GM12878 (cell line): ENCODE results near the gene NTM. TPM values are rescaled to one million over a fixed set of nuclear protein-coding genes. Genes with fewer than 3 reads are reported as not detected.

ENCODE experiments used
- ATAC-seq: fragments of 200-7000 bp; cut with Tn5 transposase; 3 replicates; pipeline ENCODE4 v1.9.1; 2020; ENCODE audit warnings: mild to moderate bottlenecking, moderate library complexity
- BruUV-seq: library from RNA; stranded (reverse); fragments of 400-500 nt; replicated peaks from 2 replicates; lab custom pipeline; 2021; lab: Mats Ljungman, UMichigan
- CTCF ChIA-PET: fragments of 300-600 bp; sonication (Branson Sonifier 250); formaldehyde crosslinking; extraction: SDS; loops from one replicate; lab custom pipeline; 2021; ENCODE audit warnings: inconsistent platforms; lab: Yijun Ruan, JAX
- POLR2A ChIA-PET: fragments of 350-600 bp; formaldehyde crosslinking; extraction: SDS; loops from one replicate; lab custom pipeline; 2021; ENCODE audit warnings: inconsistent platforms; lab: Charles Lee
- RAD21 ChIA-PET: fragments of 300-600 bp; sonication (Branson Sonifier 250); formaldehyde crosslinking; loops from one replicate; lab custom pipeline; 2023; ENCODE audit warnings: antibody characterized with exemption; ENCODE audit not compliant: unreplicated experiment; lab: Charles Lee
- SMC1A ChIA-PET: fragments of 300-600 bp; sonication (Branson Sonifier 250); formaldehyde crosslinking; loops from one replicate; lab custom pipeline; 2023; ENCODE audit not compliant: unreplicated experiment, uncharacterized antibody; lab: Charles Lee
- DNase-seq: peaks from one replicate; pipeline ENCODE4 v3.0.0-alpha.2; 2011; ENCODE audit warnings: low read depth, low spot score
- FAIRE-seq: peaks from 3 replicates; lab custom pipeline; 2011; peaks lifted over from hg19 to GRCh38; lab: Jason Lieb, UNC
- H2AFZ ChIP-seq: 2 replicates; pipeline ENCODE4 v1.6.0; 2011; ENCODE audit warnings: low read depth, low read length, control low read depth; ENCODE audit not compliant: control insufficient read depth
- H3K27ac ChIP-seq: 2 replicates; pipeline ENCODE4 v1.5.1; 2011; ENCODE audit warnings: control low read depth; ENCODE audit not compliant: control insufficient read depth, insufficient read depth
- H3K27me3 ChIP-seq, 2 experiments: replicated peaks in 1 of 2; 2 replicates each; pipeline versions ENCODE4 v1.6.0 to v1.6.1; 2011; ENCODE audit warnings: low read length in 1 of 2; ENCODE audit not compliant: control insufficient read depth in 2 of 2, insufficient read depth in 2 of 2
- H3K36me3 ChIP-seq, 2 experiments: 2 replicates each; pipeline ENCODE4 v1.5.1; 2011; ENCODE audit warnings: low read length in 1 of 2; ENCODE audit not compliant: control insufficient read depth in 2 of 2, insufficient read depth in 2 of 2
- H3K4me1 ChIP-seq: 2 replicates; pipeline ENCODE4 v1.6.1; 2011; ENCODE audit warnings: mild to moderate bottlenecking, low read length, moderate library complexity, mixed read lengths; ENCODE audit not compliant: control insufficient read depth, insufficient read depth
- H3K4me2 ChIP-seq: 2 replicates; pipeline ENCODE4 v1.6.0; 2011; ENCODE audit warnings: control low read depth; ENCODE audit not compliant: control insufficient read depth, insufficient read depth
- H3K4me3 ChIP-seq: fragments of 200-600 bp; sonication (generic); 2 replicates; pipeline ENCODE4 v1.5.1; 2016
- H3K79me2 ChIP-seq: 2 replicates; pipeline ENCODE4 v1.6.0; 2011; ENCODE audit warnings: low read length; ENCODE audit not compliant: control insufficient read depth, insufficient read depth
- H3K9ac ChIP-seq: 2 replicates; pipeline ENCODE4 v1.8.0; 2011; ENCODE audit warnings: low read length, control low read depth, mixed read lengths; ENCODE audit not compliant: control insufficient read depth, insufficient read depth
- H3K9me3 ChIP-seq: replicated peaks from 3 replicates; pipeline ENCODE4 v1.5.1; 2011; ENCODE audit warnings: mild to moderate bottlenecking, low read length; ENCODE audit not compliant: control insufficient read depth, insufficient read depth
- H4K20me1 ChIP-seq: 2 replicates; pipeline ENCODE4 v1.6.0; 2011; ENCODE audit not compliant: control insufficient read depth, insufficient read depth
- GATAD2B ChIP-seq: fragments of 450-650 bp; conservative IDR thresholded peaks from 2 replicates; pipeline ENCODE4 v1.6.1; 2017; ENCODE audit warnings: low read depth, mild to moderate bottlenecking, moderate library complexity
- IRF4 ChIP-seq: IDR thresholded peaks from 2 replicates; pipeline ENCODE4 v1.6.1; 2011; ENCODE audit warnings: low read depth, low read length
- NR2C1 ChIP-seq: fragments of 450-650 bp; IDR thresholded peaks from 2 replicates; pipeline ENCODE4 v1.6.1; 2017; ENCODE audit warnings: antibody characterized with exemption, mild to moderate bottlenecking, moderate library complexity
- NR2F1 ChIP-seq: fragments of 450-650 bp; conservative IDR thresholded peaks from 2 replicates; pipeline ENCODE4 v1.6.1; 2017; ENCODE audit warnings: mild to moderate bottlenecking
- RAD51 ChIP-seq: fragments of 450-650 bp; IDR thresholded peaks from 2 replicates; pipeline ENCODE4 v1.6.1; 2016; ENCODE audit warnings: moderate library complexity, mild to moderate bottlenecking, inconsistent platforms
- SMARCA5 ChIP-seq: fragments of 450-650 bp; IDR thresholded peaks from 2 replicates; pipeline ENCODE4 v1.6.1; 2017; ENCODE audit warnings: mild to moderate bottlenecking
- SUZ12 ChIP-seq: fragments of 200-600 bp; sonication (generic); IDR thresholded peaks from one replicate; pipeline ENCODE4 v1.6.1; 2018; ENCODE audit warnings: antibody characterized with exemption, mild to moderate bottlenecking; ENCODE audit not compliant: unreplicated experiment
- WGBS: methylation state at CpG from one replicate; pipeline ENCODE4 v1.1.6; 2016; ENCODE audit warnings: low lambda C conversion rate; ENCODE audit not compliant: insufficient replicate concordance, insufficient coverage; ENCODE audit errors: missing lambda C conversion rate; 5-methylcytosine and 5-hydroxymethylcytosine counted together
- in situ Hi-C: fragments of 300-500 bp; cut with MboI; formaldehyde crosslinking; loops from 9 replicates; pipeline ENCODE4 v1.14.3; 2018; ENCODE audit warnings: mixed read lengths
- intact Hi-C: fragments of 100-400 bp; cut with micrococcal nuclease; formaldehyde crosslinking; loops from one replicate; pipeline ENCODE4 v1.14.2; 2022; ENCODE audit not compliant: unreplicated experiment
- polyA plus RNA-seq, 11 experiments: library from polyadenylated mRNA; depleted of rRNA in 4 of 11; unstranded in 6 of 11; stranded (reverse) in 5 of 11; fragments of >200 nt; fragmentation: Nextera tagmentation in 4 of 11; fragmentation: Illumina TruSeq in 1 of 11; extraction: Ambion mirVana in 4 of 11; extraction: Trizol in 1 of 11; gene quantifications; 1 replicate in 1 of 11; 2 replicates in 10 of 11; pipeline versions ENCODE4 v1.2.1 to v1.2.3, GENCODE V29; 2011 to 2016; ENCODE audit warnings: inconsistent platforms in 2 of 11, missing spikeins in 2 of 11, low read depth in 1 of 11
- total RNA-seq, 4 experiments: library from RNA; depleted of rRNA in 3 of 4; stranded (reverse); fragments of >200 nt in 3 of 4; fragmentation: Illumina TruSeq in 1 of 4; extraction: Trizol in 1 of 4; gene quantifications; 2 replicates each; pipeline versions ENCODE4 v1.2.1 to v1.2.3, GENCODE V29; 2013 to 2021
- TF ChIP-seq, protein P1 (sequence below): fragments of 450-650 bp; IDR thresholded peaks from 2 replicates; pipeline ENCODE4 v1.6.1; 2016; ENCODE audit warnings: mild to moderate bottlenecking, moderate library complexity, borderline replicate concordance

The NTM gene
- total and polyA plus RNA-seq, 10 of the 15 experiments (the other 5 are each of a cell fraction or from before 2014, with no cell fraction given) = not detected

DNA sequence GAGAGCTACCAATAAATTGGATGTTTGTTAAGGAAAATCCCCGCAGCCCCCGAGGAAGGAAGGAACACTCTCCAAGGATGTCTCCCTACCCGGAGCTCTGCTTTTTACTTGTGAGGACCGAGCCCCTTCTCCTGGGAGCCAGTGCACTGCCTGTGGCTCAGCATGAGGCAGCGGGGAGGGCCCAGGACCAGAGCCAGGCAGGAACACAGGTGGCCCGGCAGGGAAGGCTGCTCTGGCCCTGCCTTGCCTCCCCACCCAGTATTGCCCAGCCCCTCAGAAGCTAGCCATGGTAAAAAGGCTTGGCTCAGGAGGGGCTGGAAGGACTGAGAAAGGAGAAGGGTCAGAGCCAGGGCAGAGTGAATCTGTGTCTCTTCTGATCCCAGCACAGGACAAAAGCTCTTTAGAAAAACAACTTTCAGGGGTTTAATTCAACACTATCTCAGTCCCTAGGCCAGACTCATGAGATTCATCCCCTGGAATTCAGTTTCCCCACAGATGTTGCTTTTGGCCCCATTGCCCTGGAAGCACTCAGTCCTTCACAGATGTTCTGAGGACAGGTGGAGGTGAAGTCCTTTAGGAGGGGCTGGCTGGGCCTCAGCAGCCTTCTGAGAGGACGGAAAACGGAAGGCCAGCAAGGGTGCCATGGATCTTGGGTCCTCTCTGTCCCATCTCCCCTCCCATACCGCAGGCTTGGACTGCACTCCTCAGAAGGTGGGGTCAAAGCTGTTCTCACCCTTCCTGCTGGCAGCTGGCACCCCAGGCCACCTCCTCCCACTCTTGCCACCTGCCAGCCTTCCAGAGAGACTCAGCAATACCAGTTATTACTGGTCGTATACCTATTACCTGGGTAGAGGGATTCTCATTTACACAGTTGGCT, 318.9 kb downstream of the NTM start:
- ATAC-seq = no peak

More for the DNA sequence above, 318.9 kb downstream of the NTM start:
- in situ Hi-C loops (no loop called here), intact Hi-C loops (no loop called here)
- Histone ChIP-seq H3K36me3 (no peaks in the 10 kb centered on the region), H2AFZ (no peak overlapping the region), H3K27me3 (no peaks in the 10 kb centered on the region; a peak in 1 of 4 replicates), H3K4me2 (no peak overlapping the region), H3K79me2 (no peaks in the 10 kb centered on the region), H3K9ac (no peak overlapping the region), H3K27ac (no peak overlapping the region), H3K4me1 (no peaks in the 10 kb centered on the region), H3K9me3 (no peaks in the 10 kb centered on the region), H3K4me3 (no peak overlapping the region), H4K20me1 (no peaks in the 10 kb centered on the region)
- ChIA-PET SMC1A (no interaction called here), RAD21 (no interaction called here), POLR2A (interaction anchor here (0.5 kb wide), 1 partner anchor 527 kb away, joined by 8 read pairs; no protein-coding TSS in a partner anchor), CTCF (interaction anchor here (0.6 to 3.0 kb wide), 7 partner anchors 10 to 438 kb away, joined by 3 to 17 read pairs (median 4); no protein-coding TSS in a partner anchor)
- DNase-seq (no peak), FAIRE-seq (no peak)
- no TSS peak for BruUV-seq
- 14% methylated on average over 10 of the region's 10 CpGs for WGBS
- TF ChIP-seq, protein P1, sequence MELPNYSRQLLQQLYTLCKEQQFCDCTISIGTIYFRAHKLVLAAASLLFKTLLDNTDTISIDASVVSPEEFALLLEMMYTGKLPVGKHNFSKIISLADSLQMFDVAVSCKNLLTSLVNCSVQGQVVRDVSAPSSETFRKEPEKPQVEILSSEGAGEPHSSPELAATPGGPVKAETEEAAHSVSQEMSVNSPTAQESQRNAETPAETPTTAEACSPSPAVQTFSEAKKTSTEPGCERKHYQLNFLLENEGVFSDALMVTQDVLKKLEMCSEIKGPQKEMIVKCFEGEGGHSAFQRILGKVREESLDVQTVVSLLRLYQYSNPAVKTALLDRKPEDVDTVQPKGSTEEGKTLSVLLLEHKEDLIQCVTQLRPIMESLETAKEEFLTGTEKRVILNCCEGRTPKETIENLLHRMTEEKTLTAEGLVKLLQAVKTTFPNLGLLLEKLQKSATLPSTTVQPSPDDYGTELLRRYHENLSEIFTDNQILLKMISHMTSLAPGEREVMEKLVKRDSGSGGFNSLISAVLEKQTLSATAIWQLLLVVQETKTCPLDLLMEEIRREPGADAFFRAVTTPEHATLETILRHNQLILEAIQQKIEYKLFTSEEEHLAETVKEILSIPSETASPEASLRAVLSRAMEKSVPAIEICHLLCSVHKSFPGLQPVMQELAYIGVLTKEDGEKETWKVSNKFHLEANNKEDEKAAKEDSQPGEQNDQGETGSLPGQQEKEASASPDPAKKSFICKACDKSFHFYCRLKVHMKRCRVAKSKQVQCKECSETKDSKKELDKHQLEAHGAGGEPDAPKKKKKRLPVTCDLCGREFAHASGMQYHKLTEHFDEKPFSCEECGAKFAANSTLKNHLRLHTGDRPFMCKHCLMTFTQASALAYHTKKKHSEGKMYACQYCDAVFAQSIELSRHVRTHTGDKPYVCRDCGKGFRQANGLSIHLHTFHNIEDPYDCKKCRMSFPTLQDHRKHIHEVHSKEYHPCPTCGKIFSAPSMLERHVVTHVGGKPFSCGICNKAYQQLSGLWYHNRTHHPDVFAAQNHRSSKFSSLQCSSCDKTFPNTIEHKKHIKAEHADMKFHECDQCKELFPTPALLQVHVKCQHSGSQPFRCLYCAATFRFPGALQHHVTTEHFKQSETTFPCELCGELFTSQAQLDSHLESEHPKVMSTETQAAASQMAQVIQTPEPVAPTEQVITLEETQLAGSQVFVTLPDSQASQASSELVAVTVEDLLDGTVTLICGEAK = no peak
- TF ChIP-seq NR2F1 = no peak
- TF ChIP-seq IRF4 = no peak
- no peak for TF ChIP-seq SMARCA5
- TF ChIP-seq NR2C1 = no peak
- TF ChIP-seq RAD51 = no peak
- TF ChIP-seq SUZ12 = no peak
- no peak for TF ChIP-seq GATAD2B
- TF ChIP-seq, all 136 proteins: peak for 0
